K562 (cell line): ENCODE measurements around the gene BLOC1S4.

Source experiments
- EP300 ChIP-seq: IDR thresholded peaks from 2 replicates; pipeline ENCODE4 v1.6.1; 2012; ENCODE audit warnings: low read length, improper control_type of control experiment
- GABPA ChIP-seq: fragments of 200-800 bp; sonication (Bioruptor generic); conservative IDR thresholded peaks from 2 replicates; pipeline ENCODE4 v1.6.1; 2016; ENCODE audit warnings: low read depth, missing genetic modification characterization, missing compliant biosample characterization
- GABPB1 ChIP-seq: sonication (generic); formaldehyde crosslinking; IDR thresholded peaks from 2 replicates; pipeline ENCODE4 v1.8.0; 2022; ENCODE audit warnings: mild to moderate bottlenecking, missing genetic modification reagents
- JUND ChIP-seq, 2 experiments: IDR thresholded peaks; 2 replicates in 1 of 2; 3 replicates in 1 of 2; pipeline ENCODE4 v1.6.1; 2011; ENCODE audit warnings: borderline replicate concordance in 2 of 2, low read depth in 2 of 2, low read length in 2 of 2, improper control_type of control experiment in 1 of 2, missing biosample characterization in 1 of 2, missing genetic modification characterization in 1 of 2, missing genetic modification reagents in 1 of 2
- MXI1 ChIP-seq: IDR thresholded peaks from 2 replicates; pipeline ENCODE4 v1.6.1; 2011; ENCODE audit warnings: low read depth, mild to moderate bottlenecking, improper control_type of control experiment, low read length
- NFYB ChIP-seq: IDR thresholded peaks from 2 replicates; pipeline ENCODE4 v1.6.1; 2011; ENCODE audit warnings: mild to moderate bottlenecking, moderate library complexity; ENCODE audit not compliant: insufficient read length; ENCODE audit errors: extremely low read depth
- SOX6 ChIP-seq: fragments of 450-650 bp; IDR thresholded peaks from 2 replicates; pipeline ENCODE4 v1.6.1; 2014; ENCODE audit warnings: mild to moderate bottlenecking
- TAF1 ChIP-seq: IDR thresholded peaks from 2 replicates; pipeline ENCODE4 v1.6.1; 2011; ENCODE audit warnings: mild to moderate bottlenecking, low read length, moderate library complexity; ENCODE audit not compliant: insufficient read depth, control insufficient read depth, severe bottlenecking; ENCODE audit errors: extremely low read depth
- TBP ChIP-seq: optimal IDR thresholded peaks from 2 replicates; pipeline ENCODE3; 2011; ENCODE audit warnings: low read depth, low read length, improper control_type of control experiment
- TEAD4 ChIP-seq, 2 experiments: sonication (generic) in 1 of 2; formaldehyde crosslinking in 1 of 2; IDR thresholded peaks; 2 replicates each; pipeline versions ENCODE4 v1.6.1 to v1.8.0; 2012 to 2022; ENCODE audit warnings: borderline replicate concordance in 1 of 2, inconsistent platforms in 1 of 2, low read length in 1 of 2, mild to moderate bottlenecking in 1 of 2, missing genetic modification reagents in 1 of 2
- TF ChIP-seq, protein P1 (sequence below): fragments of 150-350 bp; conservative IDR thresholded peaks from 2 replicates; pipeline ENCODE4 v1.6.1; 2014; ENCODE audit warnings: low read length
- TF ChIP-seq, protein P2 (sequence below): fragments of 450-650 bp; IDR thresholded peaks from 2 replicates; pipeline ENCODE4 v1.7.1; 2018; ENCODE audit warnings: mild to moderate bottlenecking, low read depth; ENCODE audit not compliant: partially characterized antibody
- TF ChIP-seq, protein P3 (sequence below), 3 experiments: IDR thresholded peaks in 2 of 3; conservative IDR thresholded peaks in 1 of 3; 2 replicates each; pipeline ENCODE4 v1.5.1; 2011 to 2012; ENCODE audit warnings: low read length in 3 of 3, mild to moderate bottlenecking in 3 of 3, control low read depth in 2 of 3, improper control_type of control experiment in 1 of 3, inconsistent platforms in 1 of 3, low read depth in 1 of 3, mixed read lengths in 1 of 3, moderate library complexity in 1 of 3; ENCODE audit not compliant: insufficient read depth in 2 of 3
- TF ChIP-seq, protein P4 (sequence below), 2 experiments: fragments of 450-650 bp in 1 of 2; sonication (generic) in 1 of 2; formaldehyde crosslinking in 1 of 2; IDR thresholded peaks in 1 of 2; conservative IDR thresholded peaks in 1 of 2; 2 replicates each; pipeline versions ENCODE4 v1.6.1 to v1.8.1; 2016 to 2023; ENCODE audit warnings: mild to moderate bottlenecking in 2 of 2, moderate library complexity in 2 of 2, inconsistent platforms in 1 of 2, missing genetic modification reagents in 1 of 2

DNA sequence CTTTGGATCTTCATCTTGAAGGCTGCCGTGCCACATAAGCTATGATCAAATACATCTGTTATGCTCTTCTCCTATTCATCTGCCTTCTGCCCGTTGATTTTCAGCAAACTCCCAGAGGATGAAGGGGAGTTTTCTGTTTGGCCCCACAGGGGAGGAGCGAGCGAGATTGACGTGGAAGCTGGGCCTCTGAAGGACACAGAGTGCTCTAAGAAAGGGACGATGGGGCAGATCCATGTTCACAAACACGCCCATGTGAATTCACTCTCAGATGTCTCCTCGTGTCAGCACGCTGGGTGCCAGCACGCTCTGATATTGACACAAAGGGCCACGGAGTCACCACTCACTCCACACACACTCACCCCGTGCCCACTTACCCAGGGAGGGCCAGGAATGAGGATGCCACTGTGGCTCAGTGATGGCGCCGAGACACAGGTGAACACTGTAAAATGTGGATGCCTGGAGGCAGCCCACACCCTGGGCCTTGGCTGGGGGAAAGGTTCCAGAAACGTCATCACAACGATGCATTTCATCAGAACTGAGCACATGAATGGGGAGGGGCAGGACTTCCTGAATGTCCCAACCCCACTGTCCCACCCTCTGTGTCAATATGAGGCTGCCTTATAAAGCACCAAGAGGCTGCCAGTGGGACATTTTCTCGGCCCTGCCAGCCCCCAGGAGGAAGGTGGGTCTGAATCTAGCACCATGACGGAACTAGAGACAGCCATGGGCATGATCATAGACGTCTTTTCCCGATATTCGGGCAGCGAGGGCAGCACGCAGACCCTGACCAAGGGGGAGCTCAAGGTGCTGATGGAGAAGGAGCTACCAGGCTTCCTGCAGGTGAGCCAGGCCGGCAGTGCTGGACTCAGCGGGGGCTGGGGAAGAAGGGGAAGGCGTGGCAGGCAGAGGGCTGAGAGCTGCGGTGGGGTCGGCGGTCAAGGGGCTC is 22.5 kb upstream of the BLOC1S4 start, which contains the start of gene S100P:
- peak; percentile 62 for TF ChIP-seq JUND (IDR thresholded peaks at IDR 0.05; ENCODE audit: borderline replicate concordance, low read depth, low read length)
- no peak for TF ChIP-seq JUND (tag; IDR thresholded peaks at IDR 0.05; ENCODE audit: borderline replicate concordance, low read depth, low read length)
- no peak for TF ChIP-seq MXI1
- no peak for TF ChIP-seq GABPB1
- TF ChIP-seq TEAD4 (IDR thresholded peaks at IDR 0.05; ENCODE audit: low read length): no peak
- no peak for TF ChIP-seq TEAD4 (CRISPR knock-in tag; IDR thresholded peaks at IDR 0.05; ENCODE audit: borderline replicate concordance)
- TF ChIP-seq NFYB: no peak
- no peak for TF ChIP-seq EP300
- TF ChIP-seq, protein P1, sequence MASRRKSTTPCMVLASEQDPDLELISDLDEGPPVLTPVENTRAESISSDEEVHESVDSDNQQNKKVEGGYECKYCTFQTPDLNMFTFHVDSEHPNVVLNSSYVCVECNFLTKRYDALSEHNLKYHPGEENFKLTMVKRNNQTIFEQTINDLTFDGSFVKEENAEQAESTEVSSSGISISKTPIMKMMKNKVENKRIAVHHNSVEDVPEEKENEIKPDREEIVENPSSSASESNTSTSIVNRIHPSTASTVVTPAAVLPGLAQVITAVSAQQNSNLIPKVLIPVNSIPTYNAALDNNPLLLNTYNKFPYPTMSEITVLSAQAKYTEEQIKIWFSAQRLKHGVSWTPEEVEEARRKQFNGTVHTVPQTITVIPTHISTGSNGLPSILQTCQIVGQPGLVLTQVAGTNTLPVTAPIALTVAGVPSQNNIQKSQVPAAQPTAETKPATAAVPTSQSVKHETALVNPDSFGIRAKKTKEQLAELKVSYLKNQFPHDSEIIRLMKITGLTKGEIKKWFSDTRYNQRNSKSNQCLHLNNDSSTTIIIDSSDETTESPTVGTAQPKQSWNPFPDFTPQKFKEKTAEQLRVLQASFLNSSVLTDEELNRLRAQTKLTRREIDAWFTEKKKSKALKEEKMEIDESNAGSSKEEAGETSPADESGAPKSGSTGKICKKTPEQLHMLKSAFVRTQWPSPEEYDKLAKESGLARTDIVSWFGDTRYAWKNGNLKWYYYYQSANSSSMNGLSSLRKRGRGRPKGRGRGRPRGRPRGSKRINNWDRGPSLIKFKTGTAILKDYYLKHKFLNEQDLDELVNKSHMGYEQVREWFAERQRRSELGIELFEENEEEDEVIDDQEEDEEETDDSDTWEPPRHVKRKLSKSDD: no peak
- no peak for TF ChIP-seq TBP
- no peak for TF ChIP-seq TAF1
- TF ChIP-seq SOX6: no peak
- no peak; the same call in 1 of the 2 replicates for TF ChIP-seq GABPA
- TF ChIP-seq, protein P2, sequence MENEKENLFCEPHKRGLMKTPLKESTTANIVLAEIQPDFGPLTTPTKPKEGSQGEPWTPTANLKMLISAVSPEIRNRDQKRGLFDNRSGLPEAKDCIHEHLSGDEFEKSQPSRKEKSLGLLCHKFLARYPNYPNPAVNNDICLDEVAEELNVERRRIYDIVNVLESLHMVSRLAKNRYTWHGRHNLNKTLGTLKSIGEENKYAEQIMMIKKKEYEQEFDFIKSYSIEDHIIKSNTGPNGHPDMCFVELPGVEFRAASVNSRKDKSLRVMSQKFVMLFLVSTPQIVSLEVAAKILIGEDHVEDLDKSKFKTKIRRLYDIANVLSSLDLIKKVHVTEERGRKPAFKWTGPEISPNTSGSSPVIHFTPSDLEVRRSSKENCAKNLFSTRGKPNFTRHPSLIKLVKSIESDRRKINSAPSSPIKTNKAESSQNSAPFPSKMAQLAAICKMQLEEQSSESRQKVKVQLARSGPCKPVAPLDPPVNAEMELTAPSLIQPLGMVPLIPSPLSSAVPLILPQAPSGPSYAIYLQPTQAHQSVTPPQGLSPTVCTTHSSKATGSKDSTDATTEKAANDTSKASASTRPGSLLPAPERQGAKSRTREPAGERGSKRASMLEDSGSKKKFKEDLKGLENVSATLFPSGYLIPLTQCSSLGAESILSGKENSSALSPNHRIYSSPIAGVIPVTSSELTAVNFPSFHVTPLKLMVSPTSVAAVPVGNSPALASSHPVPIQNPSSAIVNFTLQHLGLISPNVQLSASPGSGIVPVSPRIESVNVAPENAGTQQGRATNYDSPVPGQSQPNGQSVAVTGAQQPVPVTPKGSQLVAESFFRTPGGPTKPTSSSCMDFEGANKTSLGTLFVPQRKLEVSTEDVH: no peak
- TF ChIP-seq, protein P3, sequence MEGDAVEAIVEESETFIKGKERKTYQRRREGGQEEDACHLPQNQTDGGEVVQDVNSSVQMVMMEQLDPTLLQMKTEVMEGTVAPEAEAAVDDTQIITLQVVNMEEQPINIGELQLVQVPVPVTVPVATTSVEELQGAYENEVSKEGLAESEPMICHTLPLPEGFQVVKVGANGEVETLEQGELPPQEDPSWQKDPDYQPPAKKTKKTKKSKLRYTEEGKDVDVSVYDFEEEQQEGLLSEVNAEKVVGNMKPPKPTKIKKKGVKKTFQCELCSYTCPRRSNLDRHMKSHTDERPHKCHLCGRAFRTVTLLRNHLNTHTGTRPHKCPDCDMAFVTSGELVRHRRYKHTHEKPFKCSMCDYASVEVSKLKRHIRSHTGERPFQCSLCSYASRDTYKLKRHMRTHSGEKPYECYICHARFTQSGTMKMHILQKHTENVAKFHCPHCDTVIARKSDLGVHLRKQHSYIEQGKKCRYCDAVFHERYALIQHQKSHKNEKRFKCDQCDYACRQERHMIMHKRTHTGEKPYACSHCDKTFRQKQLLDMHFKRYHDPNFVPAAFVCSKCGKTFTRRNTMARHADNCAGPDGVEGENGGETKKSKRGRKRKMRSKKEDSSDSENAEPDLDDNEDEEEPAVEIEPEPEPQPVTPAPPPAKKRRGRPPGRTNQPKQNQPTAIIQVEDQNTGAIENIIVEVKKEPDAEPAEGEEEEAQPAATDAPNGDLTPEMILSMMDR (IDR thresholded peaks at IDR 0.05 in 2 of 3, conservative IDR thresholded peaks at IDR 0.05 in 1 of 3; ENCODE audit: insufficient read depth in 2 of 3, low read depth in 1 of 3, low read length in 3 of 3): no peak
- TF ChIP-seq, protein P4, sequence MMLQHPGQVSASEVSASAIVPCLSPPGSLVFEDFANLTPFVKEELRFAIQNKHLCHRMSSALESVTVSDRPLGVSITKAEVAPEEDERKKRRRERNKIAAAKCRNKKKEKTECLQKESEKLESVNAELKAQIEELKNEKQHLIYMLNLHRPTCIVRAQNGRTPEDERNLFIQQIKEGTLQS (IDR thresholded peaks at IDR 0.05): peak; percentile 79; the same call in 1 of the 2 replicates
- TF ChIP-seq, protein P4 (CRISPR knock-in tag; conservative IDR thresholded peaks at IDR 0.05): no peak
